GM12878 (cell line): Measurements from ENCODE around the gene EMP3.

Experiments
- YY1 ChIP-seq: IDR thresholded peaks from 2 replicates; pipeline ENCODE4 v1.6.1; 2011; ENCODE audit warnings: low read depth, mild to moderate bottlenecking, low read length
- TF ChIP-seq, protein P1 (sequence below): fragments of 450-650 bp; IDR thresholded peaks from 2 replicates; pipeline ENCODE4 v1.6.1; 2016; ENCODE audit warnings: mild to moderate bottlenecking, moderate library complexity, borderline replicate concordance

DNA sequence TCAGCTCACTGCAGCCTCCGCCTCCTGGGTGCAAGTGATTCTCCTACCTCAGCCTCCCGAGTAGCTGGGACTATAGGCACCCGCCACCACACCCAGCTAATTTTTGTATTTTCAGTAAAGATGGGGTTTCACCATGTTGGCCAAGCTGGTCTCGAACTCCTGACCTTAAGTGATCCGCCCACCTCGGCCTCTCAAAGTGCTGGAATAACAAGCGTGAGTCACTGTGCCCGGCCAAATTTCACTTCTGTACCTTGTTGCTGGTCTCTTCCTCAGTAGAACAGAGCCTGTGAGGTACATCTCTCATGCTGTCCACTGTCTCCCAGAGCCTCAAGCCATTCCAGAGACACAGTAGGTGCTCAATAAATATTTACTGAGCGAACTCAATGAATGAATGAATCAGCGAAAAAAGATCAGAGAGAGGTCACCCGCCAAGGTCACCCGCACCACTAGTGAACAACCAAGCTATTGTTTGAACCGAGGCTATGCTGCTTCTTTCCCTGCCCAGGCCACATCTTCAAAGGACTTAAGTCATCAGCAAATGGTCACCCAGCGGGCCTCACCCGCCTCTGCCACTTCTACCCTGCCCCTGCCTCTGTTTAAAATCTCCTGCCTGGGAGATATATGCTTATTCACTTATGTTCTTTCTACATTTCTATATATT is 29.1 kb downstream of the EMP3 start:
- TF ChIP-seq YY1: no peak
- TF ChIP-seq, protein P1, sequence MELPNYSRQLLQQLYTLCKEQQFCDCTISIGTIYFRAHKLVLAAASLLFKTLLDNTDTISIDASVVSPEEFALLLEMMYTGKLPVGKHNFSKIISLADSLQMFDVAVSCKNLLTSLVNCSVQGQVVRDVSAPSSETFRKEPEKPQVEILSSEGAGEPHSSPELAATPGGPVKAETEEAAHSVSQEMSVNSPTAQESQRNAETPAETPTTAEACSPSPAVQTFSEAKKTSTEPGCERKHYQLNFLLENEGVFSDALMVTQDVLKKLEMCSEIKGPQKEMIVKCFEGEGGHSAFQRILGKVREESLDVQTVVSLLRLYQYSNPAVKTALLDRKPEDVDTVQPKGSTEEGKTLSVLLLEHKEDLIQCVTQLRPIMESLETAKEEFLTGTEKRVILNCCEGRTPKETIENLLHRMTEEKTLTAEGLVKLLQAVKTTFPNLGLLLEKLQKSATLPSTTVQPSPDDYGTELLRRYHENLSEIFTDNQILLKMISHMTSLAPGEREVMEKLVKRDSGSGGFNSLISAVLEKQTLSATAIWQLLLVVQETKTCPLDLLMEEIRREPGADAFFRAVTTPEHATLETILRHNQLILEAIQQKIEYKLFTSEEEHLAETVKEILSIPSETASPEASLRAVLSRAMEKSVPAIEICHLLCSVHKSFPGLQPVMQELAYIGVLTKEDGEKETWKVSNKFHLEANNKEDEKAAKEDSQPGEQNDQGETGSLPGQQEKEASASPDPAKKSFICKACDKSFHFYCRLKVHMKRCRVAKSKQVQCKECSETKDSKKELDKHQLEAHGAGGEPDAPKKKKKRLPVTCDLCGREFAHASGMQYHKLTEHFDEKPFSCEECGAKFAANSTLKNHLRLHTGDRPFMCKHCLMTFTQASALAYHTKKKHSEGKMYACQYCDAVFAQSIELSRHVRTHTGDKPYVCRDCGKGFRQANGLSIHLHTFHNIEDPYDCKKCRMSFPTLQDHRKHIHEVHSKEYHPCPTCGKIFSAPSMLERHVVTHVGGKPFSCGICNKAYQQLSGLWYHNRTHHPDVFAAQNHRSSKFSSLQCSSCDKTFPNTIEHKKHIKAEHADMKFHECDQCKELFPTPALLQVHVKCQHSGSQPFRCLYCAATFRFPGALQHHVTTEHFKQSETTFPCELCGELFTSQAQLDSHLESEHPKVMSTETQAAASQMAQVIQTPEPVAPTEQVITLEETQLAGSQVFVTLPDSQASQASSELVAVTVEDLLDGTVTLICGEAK: no peak
